Right lobe of liver (tissue), 4 donors: Measurements from ENCODE around the gene PAX5.

Source experiments
- CTCF ChIP-seq, 4 donors: fragments of 200-600 bp in 3 of 4; fragments of 450-650 bp in 1 of 4; IDR thresholded peaks; one replicate each; pipeline versions ENCODE4 v1.5.1 to v1.8.0; 2016 to 2022; ENCODE audit warnings: antibody characterized with exemption in 4 of 4, mild to moderate bottlenecking in 2 of 4
- POLR2A ChIP-seq: fragments of 450-650 bp; IDR thresholded peaks from one replicate; pipeline ENCODE4 v1.6.1; 2017; ENCODE audit warnings: antibody characterized with exemption, mild to moderate bottlenecking
- donor health status: DM: no; HTN: no; CAD: no.
- donor health status: DM: no; HTN: no; CAD: no.
- donor health status: DM: no; HTN: yes; CAD: no.

GRCh38 chr9:36928210-36928609 lies 105.9 kb downstream of the PAX5 start:
- TF ChIP-seq CTCF (IDR thresholded peaks at IDR 0.05) (no peak), POLR2A (no peak)
